NCI-H146 (cell line): Measurements from ENCODE around the gene GOLGA3.

Experiments used
- DNase-seq: peaks from one replicate; lab custom pipeline; 2025; lab: John Stamatoyannopoulos, UW

Gene GOLGA3

GRCh38 chr12:132747896-132748295 is 80.8 kb downstream of the GOLGA3 start:
- no peak for DNase-seq

GRCh38 chr12:132747395-132747794 is 81.3 kb downstream of the GOLGA3 start:
- DNase-seq, result no peak

- DNase-seq, result no peak
Observed at GRCh38 chr12:132746613-132747012, 82.1 kb downstream of the GOLGA3 start.

- no peak for DNase-seq
Observed at GRCh38 chr12:132743831-132744230, 84.8 kb downstream of the GOLGA3 start.

- DNase-seq, result no peak
Observed at GRCh38 chr12:132741620-132742019, 87.0 kb downstream of the GOLGA3 start.

- no peak for DNase-seq
Observed at GRCh38 chr12:132740652-132741051, 88.0 kb downstream of the GOLGA3 start.

GRCh38 chr12:132740313-132740646 is 88.4 kb downstream of the GOLGA3 start:
- no peak for DNase-seq

GRCh38 chr12:132739600-132740312 is 88.9 kb downstream of the GOLGA3 start:
- DNase-seq, result no peak

- DNase-seq, result no peak
Observed at GRCh38 chr12:132736913-132737312, 91.8 kb downstream of the GOLGA3 start.

- DNase-seq, result no peak
Observed at GRCh38 chr12:132736378-132736777, 92.3 kb downstream of the GOLGA3 start.

- DNase-seq, result no peak
Observed at GRCh38 chr12:132735496-132735895, 93.2 kb downstream of the GOLGA3 start.

- no peak for DNase-seq
Observed at GRCh38 chr12:132734206-132734605, 94.5 kb downstream of the GOLGA3 start.

GRCh38 chr12:132731574-132731973 is 97.1 kb downstream of the GOLGA3 start:
- no peak for DNase-seq

- no peak for DNase-seq
Observed at GRCh38 chr12:132730353-132730752, 98.3 kb downstream of the GOLGA3 start.

GRCh38 chr12:132729541-132730320 is 98.9 kb downstream of the GOLGA3 start:
- DNase-seq, result no peak

- no peak for DNase-seq
Observed at GRCh38 chr12:132728502-132728901, 100.2 kb downstream of the GOLGA3 start.

GRCh38 chr12:132727091-132727794 is 101.4 kb downstream of the GOLGA3 start:
- no peak for DNase-seq

GRCh38 chr12:132726386-132726785 is 102.3 kb downstream of the GOLGA3 start:
- no peak for DNase-seq

- no peak for DNase-seq
Observed at GRCh38 chr12:132724506-132725241, 104.0 kb downstream of the GOLGA3 start.

GRCh38 chr12:132723764-132724140 is 104.9 kb downstream of the GOLGA3 start:
- no peak for DNase-seq

- DNase-seq, result no peak
Observed at GRCh38 chr12:132723015-132723763, 105.5 kb downstream of the GOLGA3 start.
